Suprapubic skin (tissue), 4 donors: ENCODE data around the gene CTXN1. TPM values are rescaled to one million over a fixed set of nuclear protein-coding genes. Genes with fewer than 3 reads are reported as not detected.

Experiments
- DNase-seq, 2 donors: peaks; one replicate each; pipeline ENCODE4 v3.0.0-alpha.2; 2019; ENCODE audit warnings: low spot score in 2 of 2
- H3K27ac ChIP-seq: fragments of 200-600 bp; sonication (generic); one replicate; pipeline ENCODE4 v1.5.1; 2019
- H3K27me3 ChIP-seq: fragments of 200-600 bp; sonication (generic); one replicate; pipeline ENCODE4 v1.5.1; 2019
- H3K36me3 ChIP-seq: fragments of 200-600 bp; sonication (generic); one replicate; pipeline ENCODE4 v1.5.1; 2019
- H3K4me1 ChIP-seq: fragments of 200-600 bp; sonication (generic); one replicate; pipeline ENCODE4 v1.5.1; 2019
- H3K4me3 ChIP-seq: fragments of 200-600 bp; sonication (generic); one replicate; pipeline ENCODE4 v1.5.1; 2019; ENCODE audit warnings: mild to moderate bottlenecking
- H3K9me3 ChIP-seq: fragments of 200-600 bp; sonication (generic); one replicate; pipeline ENCODE4 v1.5.1; 2019
- EP300 ChIP-seq: sonication (generic); formaldehyde crosslinking; IDR thresholded peaks from one replicate; pipeline ENCODE4 v1.6.1; 2017; ENCODE audit warnings: antibody characterized with exemption
- POLR2A ChIP-seq, 2 donors: fragments of 450-650 bp; IDR thresholded peaks; one replicate each; pipeline ENCODE4 v1.6.1; 2017; ENCODE audit warnings: antibody characterized with exemption in 2 of 2, mild to moderate bottlenecking in 2 of 2, moderate library complexity in 2 of 2
- POLR2AphosphoS5 ChIP-seq, 3 donors: sonication (generic); formaldehyde crosslinking; IDR thresholded peaks; one replicate each; pipeline ENCODE4 v1.6.1; 2017; ENCODE audit warnings: antibody characterized with exemption in 3 of 3
- WGBS: methylation state at CpG from one replicate; pipeline ENCODE4 v1.1.5; 2018; 5-methylcytosine and 5-hydroxymethylcytosine counted together
- total RNA-seq, 4 donors: library from RNA; depleted of rRNA; stranded (reverse); fragments of >200 nt; gene quantifications; one replicate each; pipeline ENCODE4 v1.1.0, GENCODE V29; 2016
- TF ChIP-seq, protein P1 (sequence below), 2 donors: fragments of 200-600 bp in 1 of 2; fragments of 450-650 bp in 1 of 2; sonication (generic) in 1 of 2; IDR thresholded peaks; one replicate each; pipeline ENCODE4 v1.5.1; 2016 to 2019; ENCODE audit warnings: antibody characterized with exemption in 2 of 2, mild to moderate bottlenecking in 1 of 2, moderate library complexity in 1 of 2

CTXN1 gene
- total RNA-seq, 4 donors from 2014 or later: 1.2 to 3.6 (median 2.6) TPM

- Histone ChIP-seq H3K27me3 (no peaks in the 10 kb centered on the region), H3K4me3 (peak within 1 kb of the TSS; percentile 86), H3K4me1 (peaks cover 74% of the 10 kb centered on the region), H3K36me3 (peaks cover 14% of the 10 kb centered on the region), H3K27ac (peak within 1 kb of the TSS; percentile 90), H3K9me3 (no peaks in the 10 kb centered on the region)
- TF ChIP-seq POLR2AphosphoS5 (IDR thresholded peaks at IDR 0.05): peak; percentile 52 to 92 (median 82)
- TF ChIP-seq, protein P1, sequence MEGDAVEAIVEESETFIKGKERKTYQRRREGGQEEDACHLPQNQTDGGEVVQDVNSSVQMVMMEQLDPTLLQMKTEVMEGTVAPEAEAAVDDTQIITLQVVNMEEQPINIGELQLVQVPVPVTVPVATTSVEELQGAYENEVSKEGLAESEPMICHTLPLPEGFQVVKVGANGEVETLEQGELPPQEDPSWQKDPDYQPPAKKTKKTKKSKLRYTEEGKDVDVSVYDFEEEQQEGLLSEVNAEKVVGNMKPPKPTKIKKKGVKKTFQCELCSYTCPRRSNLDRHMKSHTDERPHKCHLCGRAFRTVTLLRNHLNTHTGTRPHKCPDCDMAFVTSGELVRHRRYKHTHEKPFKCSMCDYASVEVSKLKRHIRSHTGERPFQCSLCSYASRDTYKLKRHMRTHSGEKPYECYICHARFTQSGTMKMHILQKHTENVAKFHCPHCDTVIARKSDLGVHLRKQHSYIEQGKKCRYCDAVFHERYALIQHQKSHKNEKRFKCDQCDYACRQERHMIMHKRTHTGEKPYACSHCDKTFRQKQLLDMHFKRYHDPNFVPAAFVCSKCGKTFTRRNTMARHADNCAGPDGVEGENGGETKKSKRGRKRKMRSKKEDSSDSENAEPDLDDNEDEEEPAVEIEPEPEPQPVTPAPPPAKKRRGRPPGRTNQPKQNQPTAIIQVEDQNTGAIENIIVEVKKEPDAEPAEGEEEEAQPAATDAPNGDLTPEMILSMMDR (IDR thresholded peaks at IDR 0.05): peak in 1 of 2 donors; percentile 52
- TF ChIP-seq POLR2A (IDR thresholded peaks at IDR 0.05): peak in 1 of 2 donors; percentile 58
- no peak for TF ChIP-seq EP300
- 0% methylated on average over 18 of the region's 89 CpGs for WGBS
- peak; percentile 100 for DNase-seq
Observed at GRCh38 chr19:7903244-7904073, 22.5 kb downstream of the CTXN1 start, which contains the start of gene MAP2K7. TSS of gene MAP2K7 (plus strand) at chr19:7903877. CDS start at chr19:7903945, 68 bp downstream.

DNA sequence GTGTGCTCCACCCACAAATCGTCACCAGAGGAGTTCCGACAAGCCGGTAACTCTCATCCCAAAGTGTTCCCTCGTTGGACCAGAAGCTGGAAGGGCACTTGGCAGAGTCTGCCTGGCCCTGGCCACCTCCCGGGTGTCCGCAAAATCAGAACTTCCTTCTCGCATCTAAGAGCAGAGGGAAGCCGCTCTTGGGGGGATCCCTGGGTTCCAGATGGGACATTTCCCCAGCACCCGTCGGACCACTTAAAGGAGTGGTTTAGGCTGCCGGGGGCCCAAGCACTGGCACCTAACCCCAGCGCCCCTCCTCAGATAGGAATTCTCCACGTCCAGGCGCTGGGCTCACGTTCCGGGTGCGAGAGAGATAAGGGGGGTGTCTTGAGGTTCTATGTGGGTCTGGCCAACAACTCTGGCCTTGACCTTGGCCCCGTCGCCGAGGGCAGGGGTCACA is 23.1 kb downstream of the CTXN1 start:
- 0% methylated on average over 2 of the region's 20 CpGs for WGBS
- Histone ChIP-seq H3K9me3 (no peaks in the 10 kb centered on the region), H3K27me3 (no peaks in the 10 kb centered on the region), H3K4me1 (peaks cover 73% of the 10 kb centered on the region), H3K36me3 (peaks cover 14% of the 10 kb centered on the region), H3K27ac (peak overlapping the region; percentile 90), H3K4me3 (peak overlapping the region; percentile 86)
- DNase-seq: no peak
- TF ChIP-seq EP300: no peak
- TF ChIP-seq POLR2AphosphoS5 (IDR thresholded peaks at IDR 0.05): no peak
- TF ChIP-seq, protein P1 (IDR thresholded peaks at IDR 0.05): no peak
- no peak for TF ChIP-seq POLR2A (IDR thresholded peaks at IDR 0.05)

DNA sequence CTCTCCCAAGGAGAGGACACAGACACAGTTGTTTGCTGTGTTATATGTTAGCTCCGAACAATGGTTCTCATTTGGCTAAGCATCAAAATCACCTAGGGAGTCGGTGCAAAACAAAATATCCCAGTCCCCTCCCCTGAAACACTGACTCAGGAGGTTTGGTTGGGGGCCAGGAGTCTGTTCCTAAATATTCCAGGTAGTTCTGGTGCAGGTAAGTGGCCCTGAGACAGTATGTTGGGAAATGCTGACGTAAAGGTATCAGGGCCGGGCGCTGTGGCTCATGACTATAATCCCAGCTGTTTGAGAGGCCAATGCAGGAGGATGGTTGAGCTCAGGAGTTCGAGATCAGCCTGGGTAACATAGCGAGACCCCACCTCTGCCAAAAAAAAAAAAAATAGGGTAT is 24.6 kb downstream of the CTXN1 start:
- Histone ChIP-seq H3K27ac (peak overlapping the region; percentile 90), H3K4me3 (no peak overlapping the region), H3K27me3 (no peaks in the 10 kb centered on the region), H3K4me1 (peaks cover 58% of the 10 kb centered on the region), H3K9me3 (no peaks in the 10 kb centered on the region), H3K36me3 (peaks cover 13% of the 10 kb centered on the region)
- TF ChIP-seq POLR2A (IDR thresholded peaks at IDR 0.05): no peak
- peak in 1 of 2 donors; percentile 69 for DNase-seq
- 54% methylated on average over 7 of the region's 7 CpGs for WGBS

DNA sequence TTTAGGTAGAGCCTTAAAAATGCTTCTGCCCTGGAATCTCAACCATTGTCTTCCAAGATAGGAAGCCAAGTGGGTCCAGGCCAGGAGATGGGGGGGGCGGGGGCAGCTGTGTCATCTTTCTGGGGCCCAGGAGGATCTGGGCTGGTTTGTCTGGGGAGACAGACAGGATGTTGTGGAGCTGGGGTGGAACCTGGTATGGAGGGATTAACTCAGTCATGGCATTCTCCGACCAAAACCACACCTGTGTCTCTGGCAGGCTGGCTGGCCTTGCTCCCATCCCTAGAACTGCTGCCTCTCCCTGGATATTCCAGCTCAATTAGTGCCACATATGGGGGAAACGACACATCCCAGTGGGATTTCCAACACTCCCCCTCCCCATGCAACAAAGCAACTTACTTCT is 25.0 kb downstream of the CTXN1 start:
- Histone ChIP-seq H3K27me3 (no peaks in the 10 kb centered on the region), H3K36me3 (peaks cover 9% of the 10 kb centered on the region), H3K4me3 (no peak overlapping the region), H3K9me3 (no peaks in the 10 kb centered on the region), H3K4me1 (peaks cover 54% of the 10 kb centered on the region), H3K27ac (peak overlapping the region; percentile 90)
- peak in 1 of 2 donors; percentile 63 for DNase-seq
- WGBS: 71% methylated on average over 3 of the region's 3 CpGs
- no peak for TF ChIP-seq POLR2A (IDR thresholded peaks at IDR 0.05)
- TF ChIP-seq EP300: no peak
- no peak for TF ChIP-seq POLR2AphosphoS5 (IDR thresholded peaks at IDR 0.05)
- TF ChIP-seq, protein P1 (IDR thresholded peaks at IDR 0.05): no peak

- Histone ChIP-seq H3K4me1 (peaks cover 51% of the 10 kb centered on the region), H3K27ac (peak overlapping the region; percentile 90), H3K4me3 (no peak overlapping the region), H3K9me3 (no peaks in the 10 kb centered on the region), H3K27me3 (no peaks in the 10 kb centered on the region), H3K36me3 (peaks cover 9% of the 10 kb centered on the region)
- TF ChIP-seq, protein P1 (IDR thresholded peaks at IDR 0.05): no peak
- TF ChIP-seq POLR2A (IDR thresholded peaks at IDR 0.05) (no peak), EP300 (no peak), POLR2AphosphoS5 (IDR thresholded peaks at IDR 0.05) (no peak)
- peak in 1 of 2 donors; percentile 64 for DNase-seq
- 47% methylated on average over 15 of the region's 21 CpGs for WGBS
Observed at GRCh38 chr19:7900401-7900870, 25.5 kb downstream of the CTXN1 start.
